Natural killer cell (primary cell): ENCODE measurements around the gene PLEKHA8. TPM values are rescaled to one million over a fixed set of nuclear protein-coding genes. Genes with fewer than 3 reads are reported as not detected.

Experiments
- ATAC-seq, 3 donors: fragments of 150-1000 bp in 2 of 3; fragments of 200-7000 bp in 1 of 3; cut with Tn5 transposase; 1 replicate in 1 of 3; 2 replicates in 2 of 3; pipeline ENCODE4 v1.10.0; 2021; ENCODE audit warnings: mild to moderate bottlenecking in 2 of 3, moderate library complexity in 2 of 3
- DNase-seq, 2 donors: peaks; one replicate each; pipeline versions ENCODE4 v3.0.0 to v3.0.0-alpha.2; 2013 to 2021; ENCODE audit warnings: mixed read lengths in 1 of 2
- H3K27ac ChIP-seq: one replicate; pipeline ENCODE4 v1.5.1; 2013; ENCODE audit warnings: mild to moderate bottlenecking, low read length
- H3K27me3 ChIP-seq: one replicate; pipeline ENCODE4 v1.6.1; 2013; ENCODE audit warnings: low read length; ENCODE audit not compliant: control insufficient read depth, insufficient read depth
- H3K36me3 ChIP-seq: one replicate; pipeline ENCODE4 v1.6.1; 2013; ENCODE audit warnings: low read length; ENCODE audit not compliant: control insufficient read depth, insufficient read depth
- H3K4me1 ChIP-seq: one replicate; pipeline ENCODE4 v1.6.1; 2013; ENCODE audit warnings: low read length; ENCODE audit not compliant: control insufficient read depth, insufficient read depth
- H3K4me3 ChIP-seq: one replicate; pipeline ENCODE4 v1.5.1; 2013; ENCODE audit warnings: low read length
- H3K9me3 ChIP-seq: one replicate; pipeline ENCODE4 v1.6.1; 2013; ENCODE audit warnings: low read length; ENCODE audit not compliant: control insufficient read depth, insufficient read depth
- H3K27ac Mint-ChIP-seq, 2 donors: one replicate each; pipeline ENCODE4 v1.8.0; 2022; ENCODE audit warnings: mild to moderate bottlenecking in 2 of 2, mixed read lengths in 2 of 2, moderate library complexity in 1 of 2
- H3K27me3 Mint-ChIP-seq, 2 donors: one replicate each; pipeline ENCODE4 v1.8.0; 2022; ENCODE audit warnings: low read depth in 2 of 2, mixed read lengths in 2 of 2
- H3K36me3 Mint-ChIP-seq: one replicate; pipeline ENCODE4 v1.8.0; 2022; ENCODE audit warnings: mixed read lengths
- H3K4me1 Mint-ChIP-seq, 2 donors: one replicate each; pipeline ENCODE4 v1.8.0; 2022; ENCODE audit warnings: mixed read lengths in 2 of 2
- H3K4me3 Mint-ChIP-seq: one replicate; pipeline ENCODE4 v1.8.0; 2022; ENCODE audit warnings: mild to moderate bottlenecking, moderate library complexity, mixed read lengths
- H3K9me3 Mint-ChIP-seq, 2 donors: one replicate each; pipeline ENCODE4 v1.8.0; 2022; ENCODE audit warnings: mixed read lengths in 2 of 2
- WGBS: methylation state at CpG from one replicate; pipeline ENCODE4 v1.1.7; 2013; ENCODE audit warnings: missing lambda C conversion rate; ENCODE audit not compliant: insufficient coverage; 5-methylcytosine and 5-hydroxymethylcytosine counted together
- intact Hi-C: fragments of 100-400 bp; cut with micrococcal nuclease; formaldehyde crosslinking; loops from one replicate; pipeline ENCODE4 v1.14.2; 2022
- total RNA-seq, 4 donors: library from RNA; stranded (reverse); fragments of 120-200 nt in 1 of 4; gene quantifications; one replicate each; pipeline versions ENCODE4 v1.2.3 to v1.2.4, GENCODE V29; 2013 to 2022
- TF ChIP-seq, protein P1 (sequence below): fragments of 200-600 bp; IDR thresholded peaks from one replicate; pipeline ENCODE4 v1.8.0; 2022; ENCODE audit warnings: antibody characterized with exemption

PLEKHA8 gene
- total RNA-seq, 3 donors from 2014 or later (not counting 1 experiment from before 2014, with no cell fraction given), result 8.7 to 12.8 (median 11.8) TPM

DNA sequence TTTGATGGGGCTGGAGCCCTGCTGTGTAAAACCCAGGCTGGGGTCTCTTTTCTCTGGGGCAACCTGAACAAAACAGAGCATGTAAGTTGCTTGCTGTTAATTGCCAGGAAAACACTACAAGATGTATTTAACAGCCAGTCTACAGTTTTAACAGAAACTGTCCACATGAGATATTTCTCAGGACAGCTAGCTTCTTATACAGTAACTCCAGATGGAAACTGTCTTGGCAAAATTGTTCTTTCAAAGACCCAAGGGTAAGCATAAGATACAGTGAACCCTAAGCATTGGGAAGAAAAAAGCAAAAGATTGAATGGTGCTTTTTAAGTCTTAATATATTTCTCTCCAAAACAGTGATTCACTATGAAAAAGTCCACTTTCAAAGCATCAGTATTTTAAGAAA lies 9.8 kb upstream of the PLEKHA8 start:
- Histone ChIP-seq H3K27ac (no peak overlapping the region), H3K4me3 (no peak overlapping the region), H3K4me1 (no peaks in the 10 kb centered on the region), H3K36me3 (peaks cover 3% of the 10 kb centered on the region), H3K9me3 (no peaks in the 10 kb centered on the region), H3K27me3 (no peaks in the 10 kb centered on the region)
- intact Hi-C loops, result no loop called here
- no peaks in the 10 kb centered on the region for H3K9me3 Mint-ChIP-seq
- no peak overlapping the region for H3K27ac Mint-ChIP-seq
- H3K27me3 Mint-ChIP-seq, result no peaks in the 10 kb centered on the region
- H3K4me3 Mint-ChIP-seq, result no peak overlapping the region
- H3K4me1 Mint-ChIP-seq, result peaks cover 0 to 7% of the 10 kb centered on the region in 2 donors
- H3K36me3 Mint-ChIP-seq, result no peaks in the 10 kb centered on the region
- DNase-seq (no peak), ATAC-seq (no peak)
- TF ChIP-seq, protein P1, sequence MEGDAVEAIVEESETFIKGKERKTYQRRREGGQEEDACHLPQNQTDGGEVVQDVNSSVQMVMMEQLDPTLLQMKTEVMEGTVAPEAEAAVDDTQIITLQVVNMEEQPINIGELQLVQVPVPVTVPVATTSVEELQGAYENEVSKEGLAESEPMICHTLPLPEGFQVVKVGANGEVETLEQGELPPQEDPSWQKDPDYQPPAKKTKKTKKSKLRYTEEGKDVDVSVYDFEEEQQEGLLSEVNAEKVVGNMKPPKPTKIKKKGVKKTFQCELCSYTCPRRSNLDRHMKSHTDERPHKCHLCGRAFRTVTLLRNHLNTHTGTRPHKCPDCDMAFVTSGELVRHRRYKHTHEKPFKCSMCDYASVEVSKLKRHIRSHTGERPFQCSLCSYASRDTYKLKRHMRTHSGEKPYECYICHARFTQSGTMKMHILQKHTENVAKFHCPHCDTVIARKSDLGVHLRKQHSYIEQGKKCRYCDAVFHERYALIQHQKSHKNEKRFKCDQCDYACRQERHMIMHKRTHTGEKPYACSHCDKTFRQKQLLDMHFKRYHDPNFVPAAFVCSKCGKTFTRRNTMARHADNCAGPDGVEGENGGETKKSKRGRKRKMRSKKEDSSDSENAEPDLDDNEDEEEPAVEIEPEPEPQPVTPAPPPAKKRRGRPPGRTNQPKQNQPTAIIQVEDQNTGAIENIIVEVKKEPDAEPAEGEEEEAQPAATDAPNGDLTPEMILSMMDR, result no peak

DNA sequence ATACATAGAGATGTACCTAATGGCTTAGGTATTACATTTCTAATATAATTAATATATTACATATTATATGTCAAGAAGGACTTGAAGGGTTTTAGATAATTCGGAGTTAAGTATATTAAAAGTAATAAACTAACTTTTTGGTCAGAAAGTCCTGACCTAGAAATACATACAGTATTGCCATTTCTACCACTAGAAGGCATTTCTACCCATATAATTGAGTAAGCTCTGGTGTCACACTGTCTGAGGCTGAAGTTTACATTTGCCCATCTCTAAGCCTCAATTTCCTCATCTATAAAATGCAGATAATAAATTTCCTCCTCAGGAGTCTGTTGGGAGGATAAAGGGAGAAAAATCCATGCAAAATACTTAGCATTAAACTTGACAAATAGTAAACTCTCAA lies 8.8 kb upstream of the PLEKHA8 start:
- no peaks in the 10 kb centered on the region for H3K27me3 Mint-ChIP-seq
- H3K9me3 Mint-ChIP-seq, result no peaks in the 10 kb centered on the region
- DNase-seq (no peak), ATAC-seq (no peak)
- H3K27me3 ChIP-seq, result no peaks in the 10 kb centered on the region
- H3K4me3 ChIP-seq, result no peak overlapping the region
- WGBS, result no CpG with 5 or more reads among the region's 1 CpG
- peaks cover 3% of the 10 kb centered on the region for H3K36me3 ChIP-seq
- intact Hi-C loops, result no loop called here
- H3K4me1 Mint-ChIP-seq, result peaks cover 0 to 13% of the 10 kb centered on the region in 2 donors
- no peaks in the 10 kb centered on the region for H3K36me3 Mint-ChIP-seq
- no peaks in the 10 kb centered on the region for H3K9me3 ChIP-seq
- no peak overlapping the region for H3K27ac Mint-ChIP-seq
- H3K27ac ChIP-seq, result no peak overlapping the region
- H3K4me3 Mint-ChIP-seq, result no peak overlapping the region
- H3K4me1 ChIP-seq, result no peaks in the 10 kb centered on the region
- TF ChIP-seq, protein P1, result no peak

DNA sequence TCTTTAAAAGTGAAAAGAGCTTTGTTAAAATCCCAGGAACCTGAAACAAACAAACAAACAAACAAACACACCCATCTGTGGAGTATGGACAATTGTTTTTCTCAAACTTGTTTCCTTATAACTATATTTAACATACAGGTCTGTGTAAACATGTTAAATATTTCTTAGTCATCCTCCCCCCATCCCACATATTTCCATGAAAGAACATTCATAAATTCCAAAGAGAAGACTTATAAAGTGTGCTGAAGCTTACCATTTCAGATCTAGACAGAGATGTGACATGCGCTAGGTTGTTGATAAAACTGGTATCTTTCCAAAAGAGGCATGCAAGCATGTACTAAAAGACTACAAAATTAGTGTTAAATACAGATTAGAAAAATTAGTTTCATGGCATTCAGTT lies 8.3 kb upstream of the PLEKHA8 start:
- ATAC-seq (no peak), DNase-seq (no peak)
- H3K27me3 Mint-ChIP-seq, result no peaks in the 10 kb centered on the region
- no peak overlapping the region for H3K27ac ChIP-seq
- no peaks in the 10 kb centered on the region for H3K9me3 ChIP-seq
- intact Hi-C loops, result loop anchor here (10.0 kb wide), 1 partner anchor 485 kb away; the partner anchor contains the start of gene GGCT
- H3K36me3 Mint-ChIP-seq, result no peaks in the 10 kb centered on the region
- H3K36me3 ChIP-seq, result no peaks in the 10 kb centered on the region
- no peaks in the 10 kb centered on the region for H3K9me3 Mint-ChIP-seq
- peaks cover 4 to 17% of the 10 kb centered on the region in 2 donors for H3K4me1 Mint-ChIP-seq
- 100% methylated on average over 1 of the region's 1 CpG for WGBS
- H3K27me3 ChIP-seq, result no peaks in the 10 kb centered on the region
- H3K4me1 ChIP-seq, result no peaks in the 10 kb centered on the region
- TF ChIP-seq, protein P1, result no peak
- no peak overlapping the region for H3K4me3 ChIP-seq
- H3K27ac Mint-ChIP-seq, result no peak overlapping the region
- no peak overlapping the region for H3K4me3 Mint-ChIP-seq

DNA sequence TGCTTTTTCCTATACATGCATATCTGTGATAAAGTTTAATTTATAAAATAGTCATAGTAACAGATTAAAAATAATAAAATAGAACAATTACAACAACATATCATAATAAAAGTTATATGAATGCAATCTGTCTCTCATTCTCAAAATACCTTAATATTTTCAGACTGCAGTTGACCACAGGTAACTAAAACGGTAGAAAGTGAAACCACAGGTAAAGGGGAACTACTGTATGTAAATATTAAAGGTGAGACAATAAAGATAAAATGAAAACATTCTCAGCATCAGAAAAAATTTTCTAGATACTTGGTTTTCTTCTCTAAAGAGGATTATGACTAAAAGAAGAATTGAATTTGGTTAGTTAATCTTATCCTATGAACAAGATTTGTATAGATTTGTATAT lies 7.7 kb upstream of the PLEKHA8 start:
- no peaks in the 10 kb centered on the region for H3K9me3 Mint-ChIP-seq

More for the DNA sequence above, 7.7 kb upstream of the PLEKHA8 start:
- H3K27ac Mint-ChIP-seq, result no peak overlapping the region
- no peak overlapping the region for H3K27ac ChIP-seq
- ATAC-seq, result no peak
- H3K4me1 Mint-ChIP-seq, result peaks cover 10 to 22% of the 10 kb centered on the region in 2 donors
- intact Hi-C loops, result loop anchor here (10.0 kb wide), 1 partner anchor 484 kb away; the partner anchor contains the start of gene GGCT
- no peaks in the 10 kb centered on the region for H3K36me3 ChIP-seq
- no peaks in the 10 kb centered on the region for H3K27me3 ChIP-seq
- no peaks in the 10 kb centered on the region for H3K27me3 Mint-ChIP-seq
- H3K4me1 ChIP-seq, result peaks cover 3% of the 10 kb centered on the region
- no peak for DNase-seq
- H3K9me3 ChIP-seq, result no peaks in the 10 kb centered on the region
- no CpG with 5 or more reads among the region's 1 CpG for WGBS
- TF ChIP-seq, protein P1, result no peak
- H3K4me3 ChIP-seq, result no peak overlapping the region
- no peak overlapping the region for H3K4me3 Mint-ChIP-seq
- H3K36me3 Mint-ChIP-seq, result no peaks in the 10 kb centered on the region
